ENCODE data around the gene TMEM132C.

DNA sequence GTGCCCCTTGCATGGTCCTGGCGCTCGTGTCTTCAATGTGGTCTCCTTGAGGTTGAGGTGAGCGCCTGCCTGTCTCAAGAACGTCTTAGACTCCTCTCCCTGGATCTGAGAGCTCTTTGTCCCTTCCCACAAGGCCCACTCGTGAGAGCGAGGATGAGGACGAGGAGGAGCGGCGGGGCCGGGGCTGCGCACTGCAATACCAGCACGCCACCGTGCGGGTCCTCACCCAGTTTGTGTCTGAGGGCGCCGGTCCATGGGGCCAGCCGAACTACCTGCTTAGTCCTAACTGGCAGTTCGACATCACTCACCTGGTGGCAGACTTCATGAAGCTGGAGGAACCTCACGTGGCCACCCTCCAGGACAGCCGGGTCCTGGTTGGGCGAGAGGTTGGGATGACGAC lies 428.7 kb downstream of the TMEM132C start:
- TF ChIP-seq POLR2A (IDR thresholded peaks at IDR 0.05) (no peak), EP300 (IDR thresholded peaks at IDR 0.05) (no peak)
- TF ChIP-seq, protein P1, sequence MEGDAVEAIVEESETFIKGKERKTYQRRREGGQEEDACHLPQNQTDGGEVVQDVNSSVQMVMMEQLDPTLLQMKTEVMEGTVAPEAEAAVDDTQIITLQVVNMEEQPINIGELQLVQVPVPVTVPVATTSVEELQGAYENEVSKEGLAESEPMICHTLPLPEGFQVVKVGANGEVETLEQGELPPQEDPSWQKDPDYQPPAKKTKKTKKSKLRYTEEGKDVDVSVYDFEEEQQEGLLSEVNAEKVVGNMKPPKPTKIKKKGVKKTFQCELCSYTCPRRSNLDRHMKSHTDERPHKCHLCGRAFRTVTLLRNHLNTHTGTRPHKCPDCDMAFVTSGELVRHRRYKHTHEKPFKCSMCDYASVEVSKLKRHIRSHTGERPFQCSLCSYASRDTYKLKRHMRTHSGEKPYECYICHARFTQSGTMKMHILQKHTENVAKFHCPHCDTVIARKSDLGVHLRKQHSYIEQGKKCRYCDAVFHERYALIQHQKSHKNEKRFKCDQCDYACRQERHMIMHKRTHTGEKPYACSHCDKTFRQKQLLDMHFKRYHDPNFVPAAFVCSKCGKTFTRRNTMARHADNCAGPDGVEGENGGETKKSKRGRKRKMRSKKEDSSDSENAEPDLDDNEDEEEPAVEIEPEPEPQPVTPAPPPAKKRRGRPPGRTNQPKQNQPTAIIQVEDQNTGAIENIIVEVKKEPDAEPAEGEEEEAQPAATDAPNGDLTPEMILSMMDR (IDR thresholded peaks at IDR 0.05): no peak
